ENCODE data around the gene NPSR1.
"Not testable (repeated sequence)": the region's sequence is repeated elsewhere in the genome, so short reads cannot be mapped to it uniquely, and the experiment has no call there.

Gene NPSR1

DNA sequence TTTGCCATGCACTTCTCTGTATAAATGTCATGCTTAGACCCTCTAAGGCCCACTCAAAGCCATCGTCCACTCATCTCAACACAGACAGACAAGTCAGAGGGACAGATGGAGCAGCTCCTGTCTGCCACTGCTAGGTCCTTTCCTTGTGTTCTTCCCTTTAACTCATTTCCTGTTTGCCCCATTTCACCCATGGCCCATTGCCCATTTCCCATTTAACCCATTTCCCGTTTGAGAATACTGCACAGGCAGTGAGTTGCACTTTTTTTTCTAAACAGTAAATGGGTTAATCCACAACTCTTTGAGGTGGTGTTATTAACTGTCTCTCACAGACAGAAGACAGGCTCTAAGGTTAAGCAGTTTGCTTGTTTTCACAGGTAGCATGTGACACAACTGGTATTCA, 179.3 kb downstream of the NPSR1 start:
- DNase-seq (ENCODE audit: low read depth in 2 of 2): no peak

DNA sequence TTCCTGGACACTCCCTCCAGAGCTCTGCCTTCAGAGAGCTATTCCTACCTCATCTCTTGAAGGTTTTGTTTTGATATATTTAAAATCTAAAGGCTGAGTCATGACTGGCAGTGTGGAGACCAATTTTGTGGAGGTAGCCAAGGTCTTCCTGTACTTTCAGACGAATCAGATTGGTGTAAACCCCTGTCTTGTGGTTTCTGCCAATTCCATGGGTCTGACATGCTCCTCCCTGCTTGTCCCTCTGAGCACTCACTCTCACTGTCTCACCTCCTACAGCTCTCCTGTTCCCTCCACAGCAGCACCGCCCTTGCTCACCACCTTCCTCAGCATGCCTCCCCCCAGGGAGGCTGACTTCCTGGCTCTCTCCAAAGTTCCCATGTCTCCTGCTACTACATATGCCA, 179.8 kb downstream of the NPSR1 start:
- DNase-seq (ENCODE audit: low read depth in 2 of 2): no peak

GRCh38 chr7:34838329-34838728, 180.3 kb downstream of the NPSR1 start:
- no peak for DNase-seq (ENCODE audit: low read depth in 2 of 2)

DNA sequence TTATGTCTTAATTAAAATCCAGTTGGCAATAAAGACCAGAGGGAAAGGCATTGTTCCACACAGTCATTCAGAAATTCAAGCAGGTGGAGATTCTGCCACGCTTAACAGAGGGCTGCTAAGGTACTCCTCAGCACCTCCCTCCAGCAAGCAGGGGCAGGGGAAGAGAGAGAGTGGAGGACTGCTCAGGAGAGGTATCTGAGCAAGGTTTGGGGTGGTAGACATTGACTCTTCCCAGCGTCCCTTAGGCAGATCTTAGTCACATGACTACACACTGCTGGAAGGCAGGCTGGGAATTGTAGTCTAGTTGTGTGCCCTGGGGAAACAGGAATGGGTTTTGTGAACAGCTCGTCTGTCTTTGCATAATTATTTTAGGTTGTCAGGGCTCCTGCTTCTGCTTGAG, 181.6 kb downstream of the NPSR1 start:
- DNase-seq (ENCODE audit: low read depth in 2 of 2): no peak

- DNase-seq (ENCODE audit: low read depth in 2 of 2): no peak
Measured at GRCh38 chr7:34840176-34840785, 182.3 kb downstream of the NPSR1 start.

DNA sequence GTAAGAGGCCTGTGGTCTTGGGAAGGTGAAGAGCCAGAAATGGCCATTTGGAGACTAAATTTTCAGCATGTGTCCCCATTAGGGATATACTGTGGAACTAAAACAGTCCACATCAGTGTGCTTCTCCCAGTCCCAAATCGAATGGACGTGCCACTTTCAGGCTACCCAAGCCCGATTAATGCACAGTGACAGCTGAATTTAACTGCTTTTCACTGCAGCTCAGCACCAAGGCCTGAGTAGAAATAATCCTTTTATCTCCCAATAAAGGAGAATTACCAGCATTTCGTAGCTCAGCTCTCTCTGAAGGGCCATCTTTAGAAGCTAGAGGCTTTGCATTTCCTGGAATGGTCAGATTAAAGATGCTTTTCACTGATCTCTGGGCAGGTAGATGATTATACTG, 183.3 kb downstream of the NPSR1 start:
- DNase-seq (ENCODE audit: low read depth in 2 of 2): no peak

- DNase-seq (ENCODE audit: low read depth in 2 of 2): no peak
Measured at GRCh38 chr7:34842782-34843181, 184.8 kb downstream of the NPSR1 start.

GRCh38 chr7:34844406-34844805, 186.4 kb downstream of the NPSR1 start:
- DNase-seq (ENCODE audit: low read depth in 2 of 2): no peak

DNA sequence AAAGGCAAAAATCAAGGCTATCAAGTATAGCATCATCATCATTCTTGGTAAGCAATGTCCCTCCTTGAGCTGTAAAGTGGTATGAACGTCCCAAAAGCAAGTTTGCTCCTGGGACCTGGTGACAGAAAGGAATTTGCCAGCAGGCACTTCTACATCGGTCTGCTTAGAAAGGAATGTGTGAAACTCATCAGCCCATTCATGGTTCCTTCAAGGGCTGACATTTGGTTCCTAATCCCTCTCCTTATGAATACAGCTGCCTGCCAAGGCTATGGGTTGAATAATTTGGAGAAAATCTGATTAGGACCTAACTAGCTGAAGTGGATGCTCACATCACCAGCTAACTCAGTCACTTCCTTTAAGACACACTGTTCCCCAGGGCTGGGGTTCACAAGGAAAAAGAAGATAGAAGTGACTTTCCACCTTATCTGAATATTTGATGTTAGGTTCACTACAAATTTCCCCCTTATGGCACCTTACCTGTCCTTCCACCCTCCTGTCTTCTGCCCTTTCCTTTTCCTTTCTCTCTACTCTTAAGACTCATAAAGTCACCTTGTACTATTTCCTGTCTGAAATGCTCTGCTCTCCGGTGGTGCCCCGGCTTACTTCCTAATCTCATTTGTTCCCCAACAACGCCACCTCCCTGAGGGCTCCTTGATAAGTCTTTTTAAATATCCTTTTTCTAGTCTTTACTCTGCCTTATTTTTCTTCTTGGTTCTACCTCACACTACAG, 187.1 kb downstream of the NPSR1 start:
- DNase-seq (ENCODE audit: low read depth in 2 of 2): no peak

DNA sequence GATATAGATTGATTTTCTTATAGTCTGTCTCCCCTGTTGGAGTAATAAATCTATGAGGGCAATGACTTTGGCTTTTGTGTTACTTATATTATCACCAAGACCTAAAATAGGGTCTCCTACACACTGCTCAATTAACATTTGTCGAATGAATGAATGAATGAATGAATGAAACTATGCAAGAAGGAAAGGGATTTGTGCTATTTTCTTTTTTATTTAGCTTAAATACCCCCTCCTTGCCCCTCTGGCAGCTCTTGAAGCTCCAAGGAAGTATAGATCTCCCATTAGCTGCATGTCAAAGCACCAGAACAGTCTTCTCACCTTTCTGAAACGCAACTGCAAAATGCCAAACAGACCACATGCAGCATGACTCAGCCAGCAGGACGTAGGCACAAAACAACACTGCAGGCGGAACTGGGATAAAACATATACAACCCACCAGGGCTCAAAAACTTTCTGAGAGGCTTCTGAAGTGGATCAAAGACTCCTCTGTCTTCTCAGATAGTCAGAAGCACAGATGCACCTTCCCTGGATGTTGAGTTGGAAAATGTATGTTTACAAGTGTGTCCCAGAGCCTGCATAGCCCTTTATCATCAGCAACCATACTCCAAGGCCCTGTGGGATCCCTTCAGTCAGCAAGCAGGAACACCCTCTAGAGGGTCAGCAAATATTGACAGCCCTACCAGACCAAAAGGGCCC, 187.8 kb downstream of the NPSR1 start:
- DNase-seq (ENCODE audit: low read depth in 2 of 2): no peak

GRCh38 chr7:34846976-34847375, 189.0 kb downstream of the NPSR1 start:
- no peak for DNase-seq (ENCODE audit: low read depth in 2 of 2)

- no peak for DNase-seq (ENCODE audit: low read depth in 2 of 2)
Measured at GRCh38 chr7:34848670-34849069, 190.7 kb downstream of the NPSR1 start.

GRCh38 chr7:34849163-34849960, 191.3 kb downstream of the NPSR1 start:
- DNase-seq (ENCODE audit: low read depth in 2 of 2): no peak

GRCh38 chr7:34849986-34850385, 192.0 kb downstream of the NPSR1 start:
- no peak for DNase-seq (ENCODE audit: low read depth in 2 of 2)

GRCh38 chr7:34850681-34851080, 192.7 kb downstream of the NPSR1 start:
- no peak for DNase-seq (ENCODE audit: low read depth in 2 of 2)

DNA sequence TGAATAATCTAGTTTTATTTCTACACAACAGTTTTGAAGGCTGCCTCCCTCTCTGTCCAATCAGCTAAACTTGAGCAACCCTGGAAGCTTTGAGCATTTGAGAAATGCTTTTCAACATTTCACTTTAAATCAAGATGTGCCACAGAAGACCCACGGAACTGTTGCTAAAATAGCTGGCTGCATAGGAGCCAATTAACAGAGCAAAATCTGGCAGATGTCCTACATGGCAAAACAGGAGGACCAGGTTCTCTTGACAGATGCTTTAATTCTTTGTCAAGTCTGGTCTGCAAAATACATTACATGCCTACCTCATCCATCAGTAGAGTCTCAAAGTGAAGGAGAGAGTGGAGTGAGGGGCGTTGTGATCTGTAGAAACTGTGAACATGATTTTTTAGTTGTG, 193.4 kb downstream of the NPSR1 start:
- DNase-seq (ENCODE audit: low read depth in 2 of 2): no peak

DNA sequence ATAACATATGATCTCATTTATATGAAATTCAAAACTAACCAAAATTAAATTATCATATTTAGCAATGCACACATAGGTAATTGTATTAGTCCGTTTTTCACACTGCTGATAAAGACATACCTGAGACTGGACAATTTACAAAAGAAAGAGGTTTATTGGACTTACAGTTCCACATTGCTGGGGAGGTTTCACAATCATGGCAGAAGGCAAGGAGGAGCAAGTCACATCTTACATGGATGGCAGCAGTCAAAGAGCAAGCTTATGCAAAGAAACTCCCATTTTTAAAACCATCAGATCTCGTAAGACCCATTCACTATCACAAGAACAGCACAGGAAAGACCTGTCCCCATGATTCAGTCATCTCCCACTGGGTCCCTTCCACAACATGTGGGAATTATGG, 200.4 kb downstream of the NPSR1 start:
- DNase-seq (ENCODE audit: low read depth in 2 of 2): not testable (repeated sequence)

- DNase-seq (ENCODE audit: low read depth in 2 of 2): not testable (repeated sequence)
Measured at GRCh38 chr7:34859281-34859680, 201.3 kb downstream of the NPSR1 start.

DNA sequence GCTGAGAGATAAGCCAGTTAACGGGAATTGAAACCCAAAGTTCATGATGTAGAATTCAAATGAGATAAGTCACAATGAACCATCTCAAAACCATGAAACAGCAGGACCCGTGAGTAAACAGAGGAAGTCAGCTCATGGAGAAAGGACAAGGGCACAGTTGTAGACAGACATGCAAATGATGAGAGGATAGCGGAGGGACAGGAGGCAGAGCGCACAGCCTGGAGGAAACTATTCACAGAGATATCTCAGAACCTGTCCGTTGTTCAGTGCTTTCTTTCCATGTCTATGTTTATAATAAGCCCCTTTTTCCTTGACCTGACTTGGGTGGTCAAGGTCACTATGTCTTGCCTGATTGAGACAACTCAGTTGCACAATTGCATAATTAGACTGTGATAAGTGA, 208.2 kb downstream of the NPSR1 start:
- not testable (repeated sequence) for DNase-seq (ENCODE audit: low read depth in 2 of 2)

DNA sequence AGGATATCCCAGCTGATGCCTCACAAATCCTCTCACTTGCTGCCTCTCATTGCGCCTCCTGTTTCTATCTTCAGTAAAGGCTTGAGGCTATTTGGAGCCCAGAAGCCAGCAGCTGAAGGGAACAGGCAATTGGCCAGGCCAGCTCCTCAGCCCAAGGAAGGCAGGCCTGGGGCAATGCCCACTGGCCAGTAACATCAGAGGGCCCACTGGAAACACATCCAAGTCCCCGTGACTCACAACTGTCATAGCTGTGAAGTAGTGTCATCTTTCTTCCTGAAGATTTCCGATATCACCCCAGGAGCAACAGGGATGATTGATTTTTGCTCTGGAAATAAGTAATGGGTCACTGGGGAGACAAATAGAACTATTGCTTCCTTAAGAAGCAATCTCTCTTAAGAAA, 209.3 kb downstream of the NPSR1 start:
- DNase-seq (ENCODE audit: low read depth in 2 of 2): not testable (repeated sequence)

GRCh38 chr7:34868602-34869001, 210.6 kb downstream of the NPSR1 start:
- not testable (repeated sequence) for DNase-seq (ENCODE audit: low read depth in 2 of 2)

DNA sequence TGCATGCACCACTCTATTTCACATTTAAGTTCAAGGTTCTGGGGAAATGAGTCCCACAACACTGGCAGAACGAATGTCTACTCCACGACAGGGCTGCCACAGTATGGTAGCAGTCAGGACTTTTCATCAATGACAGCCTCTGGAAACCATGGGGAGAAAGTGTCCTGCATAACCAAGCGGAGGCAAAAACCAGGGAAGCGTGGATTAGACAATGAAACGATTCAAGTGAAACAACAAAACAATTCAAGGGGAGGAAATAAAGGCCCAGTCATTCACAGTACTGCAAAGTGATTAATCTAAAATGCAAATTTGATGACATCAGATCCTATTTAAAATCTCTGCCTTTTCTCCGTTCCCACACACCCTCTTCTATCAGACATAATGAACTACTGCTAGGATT, 211.0 kb downstream of the NPSR1 start:
- DNase-seq (ENCODE audit: low read depth in 2 of 2): no peak

Data from fibroblast of skin of left biceps (primary cell).